ENCODE measurements around the gene GPC1.
"Not testable (repeated sequence)": the region's sequence is repeated elsewhere in the genome, so short reads cannot be mapped to it uniquely, and the experiment has no call there.

GPC1 gene

DNA sequence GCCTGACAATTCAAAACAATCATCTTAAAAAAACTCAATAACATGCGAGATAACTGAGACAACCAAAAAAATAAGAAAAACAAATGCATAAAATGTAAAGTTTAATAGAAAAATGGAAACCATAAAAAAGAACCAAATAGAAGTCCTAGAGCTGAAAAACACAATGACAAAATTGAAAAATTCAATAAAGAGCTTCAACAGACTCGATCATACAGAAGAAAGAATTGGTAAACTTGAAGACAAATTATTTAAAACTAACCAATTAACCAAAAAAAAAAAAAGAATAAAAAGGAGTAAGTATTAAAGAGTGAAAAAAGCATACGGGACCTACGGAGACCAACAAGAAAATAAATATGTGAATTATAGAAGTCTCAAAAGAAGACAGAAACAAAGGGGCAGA is 37.7 kb downstream of the GPC1 start:
- CTCF ChIA-PET, result interaction anchor here (1.5 kb wide), 1 partner anchor 24 kb away, joined by 5 read pairs; no protein-coding TSS in a partner anchor
- H3K36me3 Mint-ChIP-seq, result no peaks in the 10 kb centered on the region
- H3K27me3 Mint-ChIP-seq, result no peaks in the 10 kb centered on the region
- DNase-seq, result no peak
- no peak overlapping the region for H3K27ac Mint-ChIP-seq
- no peak overlapping the region for H3K4me3 Mint-ChIP-seq
- peaks cover 2% of the 10 kb centered on the region for H3K4me1 Mint-ChIP-seq
- peaks cover 18% of the 10 kb centered on the region for H3K9me3 Mint-ChIP-seq

- Mint-ChIP-seq H3K27me3 (no peaks in the 10 kb centered on the region), H3K36me3 (no peaks in the 10 kb centered on the region), H3K27ac (no peak overlapping the region), H3K4me1 (peaks cover 2% of the 10 kb centered on the region), H3K4me3 (no peak overlapping the region), H3K9me3 (peaks cover 18% of the 10 kb centered on the region)
- no peak for DNase-seq
- CTCF ChIA-PET, result no interaction called here
Observed at GRCh38 chr2:240477916-240478315, 42.5 kb downstream of the GPC1 start.

- no peak for DNase-seq
- H3K36me3 Mint-ChIP-seq, result no peaks in the 10 kb centered on the region
- CTCF ChIA-PET, result no interaction called here
- H3K9me3 Mint-ChIP-seq, result peaks cover 12% of the 10 kb centered on the region
- H3K4me3 Mint-ChIP-seq, result no peak overlapping the region
- no peak overlapping the region for H3K27ac Mint-ChIP-seq
- peaks cover 2% of the 10 kb centered on the region for H3K4me1 Mint-ChIP-seq
- H3K27me3 Mint-ChIP-seq, result no peaks in the 10 kb centered on the region
Observed at GRCh38 chr2:240478346-240479110, 43.1 kb downstream of the GPC1 start.

DNA sequence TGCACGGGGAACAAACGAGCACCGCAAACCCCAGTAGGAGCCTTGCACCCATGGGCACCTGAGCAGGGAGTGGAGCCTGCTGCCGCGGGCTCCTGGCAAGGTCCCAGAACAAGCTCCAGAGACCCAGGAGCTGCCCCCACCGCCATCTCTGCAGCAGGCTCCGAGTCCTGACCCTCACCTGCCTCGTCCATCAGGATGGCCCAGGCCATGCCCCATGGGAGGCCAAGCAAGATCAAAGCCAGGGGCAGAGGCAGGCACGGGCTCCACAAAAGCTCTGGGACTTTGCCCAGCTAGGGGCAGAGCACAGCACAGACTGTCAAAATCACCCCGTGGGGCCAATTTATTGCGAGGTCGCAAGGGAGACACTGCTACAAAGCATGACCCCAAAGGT is 43.6 kb downstream of the GPC1 start:
- Mint-ChIP-seq H3K27ac (no peak overlapping the region), H3K27me3 (no peaks in the 10 kb centered on the region), H3K4me1 (no peaks in the 10 kb centered on the region), H3K4me3 (no peak overlapping the region), H3K36me3 (no peaks in the 10 kb centered on the region), H3K9me3 (peaks cover 10% of the 10 kb centered on the region)
- no peak for DNase-seq
- CTCF ChIA-PET, result no interaction called here

GRCh38 chr2:240480834-240481623 is 45.6 kb downstream of the GPC1 start:
- H3K4me1 Mint-ChIP-seq, result no peaks in the 10 kb centered on the region
- H3K27ac Mint-ChIP-seq, result no peak overlapping the region
- CTCF ChIA-PET, result no interaction called here
- no peaks in the 10 kb centered on the region for H3K27me3 Mint-ChIP-seq
- peaks cover 6% of the 10 kb centered on the region for H3K9me3 Mint-ChIP-seq
- no peak for DNase-seq
- no peaks in the 10 kb centered on the region for H3K36me3 Mint-ChIP-seq
- H3K4me3 Mint-ChIP-seq, result no peak overlapping the region

DNA sequence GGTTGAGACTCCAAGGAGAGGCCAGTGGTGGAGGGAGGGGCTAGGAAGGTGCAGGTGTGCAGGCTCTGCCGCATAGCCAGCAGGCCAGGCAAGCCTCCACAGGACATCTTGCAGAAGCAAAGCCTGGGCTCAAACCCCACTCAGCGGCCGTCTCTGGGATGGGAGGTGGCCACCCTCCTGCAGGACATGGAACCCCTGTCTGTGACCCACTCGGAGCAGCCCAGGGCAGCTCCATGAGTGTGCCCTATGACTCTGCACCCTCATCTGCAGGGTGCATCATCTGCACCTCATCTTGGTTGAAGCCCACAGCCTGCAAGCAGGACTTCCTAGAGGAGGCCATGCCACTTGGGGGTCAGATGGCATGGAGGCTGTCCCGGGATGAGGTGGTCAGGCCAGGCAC is 46.3 kb downstream of the GPC1 start:
- Mint-ChIP-seq H3K27ac (no peak overlapping the region), H3K27me3 (no peaks in the 10 kb centered on the region), H3K4me1 (no peaks in the 10 kb centered on the region), H3K36me3 (no peaks in the 10 kb centered on the region), H3K4me3 (no peak overlapping the region), H3K9me3 (peaks cover 3% of the 10 kb centered on the region)
- no peak for DNase-seq
- CTCF ChIA-PET, result no interaction called here

DNA sequence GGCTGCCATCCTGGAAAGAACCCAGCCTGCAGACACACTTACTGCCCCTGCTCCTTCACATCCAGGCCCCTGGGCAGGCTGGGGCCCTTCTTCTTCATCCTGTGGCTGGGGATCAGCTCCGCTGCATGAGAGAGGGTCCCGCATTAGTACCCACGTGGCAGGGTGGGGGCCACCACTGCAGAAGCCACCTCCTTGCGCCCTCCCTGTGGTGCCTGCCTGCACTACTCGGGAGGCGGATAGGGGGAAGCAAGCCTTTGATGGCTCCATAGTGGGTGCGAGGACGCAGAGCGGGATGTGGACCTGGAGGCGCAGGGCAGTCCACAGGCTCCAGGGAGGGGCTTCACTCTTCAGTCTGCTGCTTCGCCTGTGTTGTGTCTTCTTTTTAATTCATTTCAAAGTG is 46.7 kb downstream of the GPC1 start:
- no peaks in the 10 kb centered on the region for H3K27me3 Mint-ChIP-seq
- H3K4me1 Mint-ChIP-seq, result peaks cover 2% of the 10 kb centered on the region
- CTCF ChIA-PET, result no interaction called here
- no peak overlapping the region for H3K4me3 Mint-ChIP-seq
- DNase-seq, result no peak
- no peak overlapping the region for H3K27ac Mint-ChIP-seq
- H3K9me3 Mint-ChIP-seq, result peaks cover 6% of the 10 kb centered on the region
- peaks cover 2% of the 10 kb centered on the region for H3K36me3 Mint-ChIP-seq

- Mint-ChIP-seq H3K27me3 (no peaks in the 10 kb centered on the region), H3K27ac (no peak overlapping the region), H3K4me1 (peaks cover 2% of the 10 kb centered on the region), H3K9me3 (peaks cover 50% of the 10 kb centered on the region), H3K36me3 (peaks cover 20% of the 10 kb centered on the region), H3K4me3 (no peak overlapping the region)
- CTCF ChIA-PET, result no interaction called here
- no peak for DNase-seq
Observed at GRCh38 chr2:240491483-240491882, 56.0 kb downstream of the GPC1 start.

DNA sequence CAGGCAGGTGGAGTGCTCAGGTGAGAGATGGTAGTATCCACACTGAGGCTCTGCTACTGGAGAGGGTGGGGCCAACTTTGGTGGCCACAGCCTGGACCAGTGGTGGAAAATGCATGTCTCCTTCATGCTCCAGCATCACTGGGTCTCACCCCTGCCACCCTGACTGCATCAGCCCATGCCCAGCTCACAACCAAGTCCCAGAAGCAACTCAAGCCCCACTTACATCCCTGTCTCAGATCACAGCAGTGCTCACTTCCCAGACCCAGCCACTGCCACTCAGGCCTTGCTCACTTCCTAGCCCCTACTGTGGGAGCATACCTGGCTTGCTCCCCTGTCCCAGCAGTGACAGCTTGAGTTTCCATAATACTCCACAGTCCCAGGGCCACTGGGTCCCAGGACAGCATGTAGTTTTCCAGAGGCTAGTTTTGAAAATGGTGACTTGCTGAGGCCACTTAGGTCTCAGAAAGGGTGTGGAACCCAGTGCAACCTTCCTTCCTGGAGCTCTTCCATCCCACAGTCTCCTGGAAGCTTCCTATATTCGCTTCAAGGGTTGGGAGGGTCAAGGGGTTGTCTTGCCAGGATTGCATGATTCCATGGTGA is 58.8 kb downstream of the GPC1 start:
- Mint-ChIP-seq H3K4me1 (no peaks in the 10 kb centered on the region), H3K36me3 (peaks cover 25% of the 10 kb centered on the region), H3K27me3 (no peaks in the 10 kb centered on the region), H3K9me3 (peaks cover 32% of the 10 kb centered on the region), H3K4me3 (no peak overlapping the region), H3K27ac (no peak overlapping the region)
- DNase-seq, result no peak
- CTCF ChIA-PET, result no interaction called here

DNA sequence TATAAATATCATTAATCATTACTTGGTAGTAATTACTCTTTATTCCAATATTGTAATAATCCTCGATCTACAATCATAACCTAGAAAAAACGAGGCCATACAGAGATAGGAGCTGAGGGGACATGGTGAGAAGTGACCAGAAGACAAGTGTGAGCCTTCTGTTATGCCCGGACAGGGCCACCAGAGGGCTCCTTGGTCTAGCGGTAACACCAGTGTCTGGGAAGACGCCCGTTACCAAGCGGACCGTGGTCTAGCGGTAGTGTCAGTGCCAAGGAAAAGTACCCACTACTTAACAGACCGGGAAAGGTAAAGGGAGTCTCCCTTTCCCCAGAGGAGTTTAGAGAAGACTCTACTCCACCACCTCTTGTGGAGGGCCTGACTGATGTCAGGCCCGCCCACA is 59.5 kb downstream of the GPC1 start:
- peaks cover 25% of the 10 kb centered on the region for H3K9me3 Mint-ChIP-seq
- H3K27ac Mint-ChIP-seq, DNase-seq, H3K4me1 Mint-ChIP-seq, H3K27me3 Mint-ChIP-seq, CTCF ChIA-PET, H3K4me3 Mint-ChIP-seq: not testable (repeated sequence)
- H3K36me3 Mint-ChIP-seq, result peaks cover 25% of the 10 kb centered on the region

DNA sequence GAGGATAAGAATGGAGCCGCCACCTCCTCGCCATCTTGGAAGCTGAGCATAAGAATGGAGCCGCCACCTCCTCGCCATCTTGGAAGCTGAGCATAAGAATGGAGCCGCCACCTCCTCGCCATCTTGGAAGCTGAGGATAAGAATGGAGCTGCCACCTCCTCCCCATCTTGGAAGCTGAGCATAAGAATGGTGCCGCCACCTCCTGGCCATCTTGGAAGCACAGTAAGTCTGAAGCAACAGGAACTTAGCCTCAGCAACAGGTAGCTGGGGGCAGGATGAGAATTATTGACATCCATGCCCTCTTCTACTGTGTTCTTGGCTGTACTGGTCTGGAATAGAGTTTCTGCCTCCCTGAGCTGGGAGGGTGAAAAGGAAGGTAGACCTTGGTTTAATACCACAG is 61.6 kb downstream of the GPC1 start:
- H3K4me1 Mint-ChIP-seq, H3K27me3 Mint-ChIP-seq, H3K27ac Mint-ChIP-seq, DNase-seq, H3K4me3 Mint-ChIP-seq, H3K9me3 Mint-ChIP-seq: not testable (repeated sequence)
- H3K36me3 Mint-ChIP-seq, result peaks cover 24% of the 10 kb centered on the region
- CTCF ChIA-PET, result interaction anchor here (1.0 to 1.2 kb wide), 3 partner anchors 17 to 265 kb away, joined by 3 to 5 read pairs (median 4); no protein-coding TSS in a partner anchor

DNA sequence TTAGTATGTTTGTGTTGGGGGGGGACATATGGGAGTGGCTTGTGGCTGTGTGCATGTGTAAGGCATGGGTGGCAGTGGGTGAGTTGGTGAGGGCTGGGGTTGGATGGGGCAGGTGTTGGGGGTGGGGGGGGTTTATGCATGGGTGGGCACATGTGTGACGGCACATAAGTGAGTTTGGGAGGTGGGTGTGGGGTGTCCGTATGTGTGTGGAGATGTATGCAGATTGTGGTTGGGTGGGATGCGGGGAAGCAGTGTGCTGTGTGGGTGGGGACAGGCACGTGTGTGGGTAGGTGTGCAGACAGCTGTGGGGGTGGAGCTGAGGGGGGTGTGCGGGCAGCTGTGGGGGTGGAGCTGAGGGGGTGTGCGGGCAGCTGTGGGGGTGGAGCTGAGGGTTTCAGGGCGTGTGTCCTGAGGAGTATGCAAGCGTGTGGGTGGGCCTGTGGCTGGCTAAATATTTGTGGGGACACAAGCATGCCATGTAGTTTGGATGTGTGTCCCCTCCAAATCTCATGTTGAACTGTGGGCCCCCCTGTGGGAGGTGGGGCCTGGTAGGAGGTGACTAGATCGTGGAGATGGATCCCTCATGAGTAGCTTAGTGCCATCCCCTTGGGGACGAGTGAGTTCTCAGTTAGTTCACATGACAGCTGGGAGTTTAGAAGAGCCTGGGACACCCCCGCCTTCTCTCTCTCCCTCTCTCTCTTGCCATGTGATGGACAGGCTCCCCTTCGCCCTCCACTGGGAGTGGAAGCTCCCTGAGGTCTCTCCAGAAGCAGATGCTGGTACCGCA is 62.9 kb downstream of the GPC1 start:
- Mint-ChIP-seq H3K4me3 (no peak overlapping the region), H3K27ac (no peak overlapping the region), H3K9me3 (peaks cover 3% of the 10 kb centered on the region), H3K27me3 (no peaks in the 10 kb centered on the region), H3K4me1 (no peaks in the 10 kb centered on the region), H3K36me3 (peaks cover 21% of the 10 kb centered on the region)
- DNase-seq, result peak; percentile 7
- CTCF ChIA-PET, result interaction anchor here (0.8 kb wide), 1 partner anchor 16 kb away, joined by 3 read pairs; no protein-coding TSS in a partner anchor

GRCh38 chr2:240498958-240499260 is 63.4 kb downstream of the GPC1 start:
- Mint-ChIP-seq H3K27ac (no peak overlapping the region), H3K36me3 (peaks cover 15% of the 10 kb centered on the region), H3K27me3 (no peaks in the 10 kb centered on the region), H3K4me3 (no peak overlapping the region), H3K4me1 (no peaks in the 10 kb centered on the region), H3K9me3 (no peaks in the 10 kb centered on the region)
- peak; percentile 7 for DNase-seq
- CTCF ChIA-PET, result interaction anchor here (0.8 kb wide), 1 partner anchor 15 kb away, joined by 3 read pairs; no protein-coding TSS in a partner anchor

Measured in activated naive CD4-positive, alpha-beta T cell treated with anti-CD3 and anti-CD28 coated beads, Interleukin-2, amount 10 ng/mL, durations not matched to agents 7 days and 5 days (primary cell).